Omental fat pad (tissue), 4 donors: ENCODE measurements around the gene FAM13A. TPM values are rescaled to one million over a fixed set of nuclear protein-coding genes. Genes with fewer than 3 reads are reported as not detected.
A peak's percentile ranks its signal among the peaks of the same experiment; 100 is the strongest.

Experiments used
- ATAC-seq: fragments of 150-250 bp; one replicate; pipeline ENCODE4 v1.9.1; 2016; ENCODE audit warnings: mild to moderate bottlenecking, moderate library complexity; ENCODE audit not compliant: low FRiP score
- DNase-seq: peaks from one replicate; pipeline ENCODE4 v3.0.0-alpha.2; 2019; ENCODE audit warnings: low spot score
- CTCF ChIP-seq, 3 donors: fragments of 450-650 bp; IDR thresholded peaks; one replicate each; pipeline ENCODE4 v1.5.1; 2016 to 2017; ENCODE audit warnings: antibody characterized with exemption in 3 of 3, mild to moderate bottlenecking in 3 of 3, moderate library complexity in 2 of 3
- total RNA-seq, 4 donors: library from RNA; depleted of rRNA; stranded (reverse); fragments of >200 nt; gene quantifications; one replicate each; pipeline ENCODE4 v1.1.0, GENCODE V29; 2016

FAM13A gene
- total RNA-seq, 4 donors from 2014 or later, result 48.5 to 84.2 (median 51.2) TPM

- no peak for TF ChIP-seq CTCF (IDR thresholded peaks at IDR 0.05)
- ATAC-seq, result peak; percentile 87
- DNase-seq, result no peak
Observed at GRCh38 chr4:89056292-89056952, 563 bp downstream of the FAM13A start.

GRCh38 chr4:89055157-89056080, 1.6 kb downstream of the FAM13A start:
- no peak for DNase-seq
- peak; percentile 65 for ATAC-seq
- TF ChIP-seq CTCF (IDR thresholded peaks at IDR 0.05), result no peak

GRCh38 chr4:89054627-89055026, 2.4 kb downstream of the FAM13A start:
- no peak for ATAC-seq
- no peak for TF ChIP-seq CTCF (IDR thresholded peaks at IDR 0.05)
- no peak for DNase-seq

- no peak for TF ChIP-seq CTCF (IDR thresholded peaks at IDR 0.05)
- no peak for DNase-seq
- no peak for ATAC-seq
Observed at GRCh38 chr4:89049853-89050252, 7.1 kb downstream of the FAM13A start.

- ATAC-seq, result no peak
- DNase-seq, result no peak
- no peak for TF ChIP-seq CTCF (IDR thresholded peaks at IDR 0.05)
Observed at GRCh38 chr4:89048906-89049601, 7.9 kb downstream of the FAM13A start.

- DNase-seq (no peak), ATAC-seq (no peak)
- TF ChIP-seq CTCF (IDR thresholded peaks at IDR 0.05), result no peak
Observed at GRCh38 chr4:89044147-89044900, 12.7 kb downstream of the FAM13A start.
